Middle frontal gyrus (tissue), 1 donor: Measurements from ENCODE around the gene SULT1C2.
"Not testable (repeated sequence)": the region's sequence is repeated elsewhere in the genome, so short reads cannot be mapped to it uniquely, and the experiment has no call there.

Experiments used
- DNase-seq: peaks from one replicate; pipeline ENCODE4 v3.0.0-alpha.2; 2015; ENCODE audit warnings: low spot score; ENCODE audit errors: extremely low spot score

Gene SULT1C2

GRCh38 chr2:108351889-108352288 lies 63.2 kb downstream of the SULT1C2 start:
- DNase-seq, result no peak

DNA sequence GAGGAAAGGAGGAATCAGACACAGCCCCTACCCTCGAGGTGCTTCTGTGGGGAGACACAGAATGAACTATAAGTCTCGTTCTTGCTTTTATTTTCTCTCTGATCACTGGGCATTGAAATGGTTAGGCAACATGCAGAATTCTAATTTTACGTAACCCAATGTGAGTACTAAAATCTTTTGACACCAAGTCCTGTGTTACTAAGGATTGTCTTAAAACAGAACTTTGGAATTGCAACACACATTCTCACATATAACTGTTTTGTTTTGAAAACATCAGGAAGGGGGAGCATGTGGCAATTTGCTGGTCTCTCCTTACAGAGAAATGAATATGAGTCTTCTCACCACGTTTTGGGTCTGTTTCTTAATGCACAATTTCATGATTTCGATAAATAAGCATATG lies 65.4 kb downstream of the SULT1C2 start:
- DNase-seq, result no peak

GRCh38 chr2:108355906-108356734 lies 67.4 kb downstream of the SULT1C2 start:
- no peak for DNase-seq

DNA sequence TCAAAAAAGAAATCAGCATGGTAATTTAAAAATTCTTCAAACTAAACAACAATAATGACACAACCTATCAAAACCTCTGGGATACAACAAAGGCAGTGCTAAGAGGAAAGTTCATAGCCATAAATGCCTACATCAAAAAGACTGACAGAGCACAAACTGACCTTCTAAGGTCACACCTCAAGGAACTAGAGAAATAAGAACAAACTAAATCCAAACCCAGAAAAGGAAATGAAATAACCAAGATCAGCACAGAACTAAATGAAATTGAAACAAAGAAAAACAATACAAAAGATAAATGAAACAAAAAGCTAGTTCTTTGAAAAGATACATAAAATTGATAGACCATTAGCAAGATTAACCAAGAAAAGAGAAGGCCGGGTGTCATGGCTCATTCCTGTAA lies 70.6 kb downstream of the SULT1C2 start:
- not testable (repeated sequence) for DNase-seq
